Smooth muscle cell (in vitro differentiated cells): ENCODE data around the gene CRKL. TPM values are rescaled to one million over a fixed set of nuclear protein-coding genes. Genes with fewer than 3 reads are reported as not detected.

Source experiments
- DNase-seq: peaks from one replicate; lab custom pipeline; 2025; ENCODE audit not compliant: unreplicated experiment; lab: John Stamatoyannopoulos, UW
- H2AFZ ChIP-seq: fragments of 200-600 bp; sonication (generic); 2 replicates; pipeline ENCODE4 v1.6.0; 2016; ENCODE audit warnings: antibody characterized with exemption, low read depth, mild to moderate bottlenecking
- H3F3A ChIP-seq: fragments of 200-600 bp; sonication (generic); 2 replicates; pipeline ENCODE4 v1.6.0; 2017; ENCODE audit warnings: antibody characterized with exemption, low read depth
- H3K27ac ChIP-seq: fragments of 200-600 bp; sonication (generic); 2 replicates; pipeline ENCODE4 v1.5.1; 2016; ENCODE audit warnings: low read depth, mild to moderate bottlenecking
- H3K27me3 ChIP-seq: fragments of 200-600 bp; sonication (generic); 2 replicates; pipeline ENCODE4 v1.6.1; 2016; ENCODE audit warnings: low read depth, mild to moderate bottlenecking
- H3K36me3 ChIP-seq: fragments of 200-600 bp; sonication (generic); 2 replicates; pipeline ENCODE4 v1.5.1; 2016; ENCODE audit warnings: low read depth
- H3K4me1 ChIP-seq: fragments of 200-600 bp; sonication (generic); 2 replicates; pipeline ENCODE4 v1.5.1; 2016; ENCODE audit warnings: low read depth
- H3K4me2 ChIP-seq: fragments of 200-600 bp; sonication (generic); 2 replicates; pipeline ENCODE4 v1.6.0; 2016; ENCODE audit warnings: mild to moderate bottlenecking
- H3K4me3 ChIP-seq: fragments of 200-600 bp; sonication (generic); 2 replicates; pipeline ENCODE4 v1.5.1; 2016; ENCODE audit warnings: mild to moderate bottlenecking
- H3K79me2 ChIP-seq: fragments of 200-600 bp; sonication (generic); 2 replicates; pipeline ENCODE4 v1.6.0; 2016; ENCODE audit warnings: low read depth, mild to moderate bottlenecking
- H3K9ac ChIP-seq: fragments of 200-600 bp; sonication (generic); 2 replicates; pipeline ENCODE4 v1.6.0; 2016; ENCODE audit warnings: low read depth
- H3K9me3 ChIP-seq: fragments of 200-600 bp; sonication (generic); replicated peaks from 2 replicates; pipeline ENCODE4 v1.5.1; 2016; ENCODE audit warnings: low read depth
- H4K20me1 ChIP-seq: fragments of 200-600 bp; sonication (generic); 2 replicates; pipeline ENCODE4 v1.6.0; 2016; ENCODE audit warnings: low read depth
- WGBS: methylation state at CpG from one replicate; pipeline ENCODE4 v1.1.7; 2016; ENCODE audit warnings: low lambda C conversion rate; 5-methylcytosine and 5-hydroxymethylcytosine counted together
- polyA plus RNA-seq: library from polyadenylated mRNA; unstranded; fragments of >200 nt; fragmentation: Nextera tagmentation; extraction: Ambion mirVana; gene quantifications from 2 replicates; pipeline ENCODE4 v1.2.1, GENCODE V29; 2016
- total RNA-seq: library from RNA; depleted of rRNA; stranded (reverse); fragments of >200 nt; gene quantifications from 2 replicates; pipeline ENCODE4 v1.2.3, GENCODE V29; 2014
- TF ChIP-seq, protein P1 (sequence below): fragments of 200-600 bp; sonication (generic); IDR thresholded peaks from 2 replicates; pipeline ENCODE4 v1.5.1; 2017; ENCODE audit warnings: borderline replicate concordance, mild to moderate bottlenecking, antibody characterized with exemption; ENCODE audit not compliant: insufficient read depth, poor library complexity, severe bottlenecking

The CRKL gene
- total and polyA plus RNA-seq, 2 experiments from 2014 or later: 26.6 to 40.9 TPM

DNA sequence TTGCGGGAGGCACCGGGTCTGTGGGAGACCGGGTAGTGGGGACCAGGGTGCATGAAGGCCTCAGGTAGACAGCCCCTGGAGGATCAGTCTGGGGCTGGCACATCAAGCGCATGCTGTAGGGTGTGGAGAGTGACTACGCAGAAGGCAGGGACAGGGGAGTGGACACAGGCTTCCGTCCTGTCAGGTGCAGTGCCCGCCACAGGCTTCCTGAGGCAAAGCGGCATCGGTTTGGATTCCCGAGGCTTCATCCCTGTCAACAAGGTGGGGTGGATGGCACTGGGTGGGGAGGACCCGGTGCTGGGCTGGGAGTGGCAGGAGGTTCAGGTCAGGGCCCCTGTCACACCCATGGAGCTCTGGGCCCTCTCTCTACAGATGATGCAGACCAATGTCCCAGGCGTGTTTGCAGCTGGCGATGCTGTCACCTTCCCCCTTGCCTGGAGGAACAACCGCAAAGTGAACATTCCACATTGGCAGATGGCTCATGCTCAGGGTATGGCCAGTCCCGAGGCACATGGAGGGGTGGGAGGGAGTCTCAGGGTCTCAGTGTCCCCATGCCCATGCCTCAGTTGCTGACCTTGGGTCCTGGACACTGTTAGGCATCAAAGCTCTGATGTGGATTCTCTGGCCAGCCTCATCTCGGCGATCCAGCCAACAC lies 60.4 kb downstream of the CRKL start:
- H3K79me2 ChIP-seq: peaks cover 4% of the 10 kb centered on the region
- no peak overlapping the region for H3K27ac ChIP-seq
- 94% methylated on average over 17 of the region's 17 CpGs for WGBS
- no peaks in the 10 kb centered on the region for H4K20me1 ChIP-seq
- H3K4me3 ChIP-seq: no peak overlapping the region
- DNase-seq: no peak
- no peaks in the 10 kb centered on the region for H3K36me3 ChIP-seq
- H3K27me3 ChIP-seq: no peaks in the 10 kb centered on the region
- TF ChIP-seq, protein P1, sequence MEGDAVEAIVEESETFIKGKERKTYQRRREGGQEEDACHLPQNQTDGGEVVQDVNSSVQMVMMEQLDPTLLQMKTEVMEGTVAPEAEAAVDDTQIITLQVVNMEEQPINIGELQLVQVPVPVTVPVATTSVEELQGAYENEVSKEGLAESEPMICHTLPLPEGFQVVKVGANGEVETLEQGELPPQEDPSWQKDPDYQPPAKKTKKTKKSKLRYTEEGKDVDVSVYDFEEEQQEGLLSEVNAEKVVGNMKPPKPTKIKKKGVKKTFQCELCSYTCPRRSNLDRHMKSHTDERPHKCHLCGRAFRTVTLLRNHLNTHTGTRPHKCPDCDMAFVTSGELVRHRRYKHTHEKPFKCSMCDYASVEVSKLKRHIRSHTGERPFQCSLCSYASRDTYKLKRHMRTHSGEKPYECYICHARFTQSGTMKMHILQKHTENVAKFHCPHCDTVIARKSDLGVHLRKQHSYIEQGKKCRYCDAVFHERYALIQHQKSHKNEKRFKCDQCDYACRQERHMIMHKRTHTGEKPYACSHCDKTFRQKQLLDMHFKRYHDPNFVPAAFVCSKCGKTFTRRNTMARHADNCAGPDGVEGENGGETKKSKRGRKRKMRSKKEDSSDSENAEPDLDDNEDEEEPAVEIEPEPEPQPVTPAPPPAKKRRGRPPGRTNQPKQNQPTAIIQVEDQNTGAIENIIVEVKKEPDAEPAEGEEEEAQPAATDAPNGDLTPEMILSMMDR: no peak
- no peak overlapping the region for H2AFZ ChIP-seq
- no peak overlapping the region for H3K9ac ChIP-seq
- no peaks in the 10 kb centered on the region for H3F3A ChIP-seq
- H3K4me2 ChIP-seq: no peak overlapping the region
- no peaks in the 10 kb centered on the region for H3K9me3 ChIP-seq
- H3K4me1 ChIP-seq: peaks cover 14% of the 10 kb centered on the region

DNA sequence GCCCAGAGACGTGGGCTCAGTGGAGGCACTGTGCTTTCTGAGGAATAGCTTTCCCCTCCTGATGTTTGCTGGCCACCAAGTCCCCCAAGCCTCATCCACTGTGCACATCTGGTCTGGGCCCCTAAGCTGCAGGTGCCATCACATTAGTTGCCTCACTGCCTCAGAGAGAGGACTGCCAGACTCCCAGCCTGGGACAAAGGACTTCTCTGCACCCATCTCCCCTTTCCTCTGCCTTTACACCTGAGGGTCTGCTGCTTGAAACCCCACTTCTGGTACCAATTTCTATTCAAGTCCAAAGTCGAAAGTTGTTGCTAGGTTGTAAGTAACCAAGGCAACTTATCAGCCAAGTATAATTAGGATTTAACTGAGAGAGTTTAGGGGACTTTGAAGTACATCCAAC lies 61.2 kb downstream of the CRKL start:
- Histone ChIP-seq H3K4me1 (peaks cover 19% of the 10 kb centered on the region), H3K27me3 (no peaks in the 10 kb centered on the region), H2AFZ (no peak overlapping the region), H3K9me3 (no peaks in the 10 kb centered on the region), H3K36me3 (no peaks in the 10 kb centered on the region), H4K20me1 (no peaks in the 10 kb centered on the region), H3K27ac (no peak overlapping the region), H3K4me2 (no peak overlapping the region), H3K4me3 (no peak overlapping the region), H3K9ac (no peak overlapping the region), H3K79me2 (peaks cover 12% of the 10 kb centered on the region), H3F3A (no peaks in the 10 kb centered on the region)
- WGBS: 95% methylated on average over 2 of the region's 2 CpGs
- TF ChIP-seq, protein P1: no peak
- no peak for DNase-seq

DNA sequence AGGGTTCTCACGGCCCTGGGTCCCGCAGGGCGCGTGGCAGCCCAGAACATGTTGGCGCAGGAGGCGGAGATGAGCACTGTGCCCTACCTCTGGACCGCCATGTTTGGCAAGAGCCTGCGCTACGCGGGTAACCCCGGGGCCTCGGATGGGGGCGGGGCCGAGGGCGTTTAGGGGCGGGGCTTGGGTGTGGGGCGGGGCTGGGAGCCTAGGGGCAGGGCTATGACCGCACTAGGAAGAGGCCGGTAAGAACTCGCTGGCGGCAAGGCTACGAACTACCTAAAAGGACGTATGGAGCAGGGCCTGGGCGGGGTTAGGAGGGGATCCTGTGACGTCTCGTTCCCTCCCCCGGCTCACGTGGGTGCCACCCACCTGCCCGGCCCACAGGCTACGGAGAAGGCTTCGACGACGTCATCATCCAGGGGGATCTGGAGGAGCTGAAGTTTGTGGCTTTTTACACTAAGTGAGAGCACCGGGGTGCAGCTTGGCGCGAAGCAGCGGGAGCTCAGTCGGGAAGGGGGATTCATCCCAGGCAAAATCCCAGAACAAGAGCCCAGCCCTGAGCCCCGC lies 62.1 kb downstream of the CRKL start:
- no peak overlapping the region for H2AFZ ChIP-seq
- no peak overlapping the region for H3K9ac ChIP-seq
- WGBS: 8% methylated on average over 19 of the region's 39 CpGs
- no peaks in the 10 kb centered on the region for H3F3A ChIP-seq
- H3K36me3 ChIP-seq: no peaks in the 10 kb centered on the region
- peaks cover 19% of the 10 kb centered on the region for H3K4me1 ChIP-seq
- H3K79me2 ChIP-seq: peaks cover 18% of the 10 kb centered on the region
- no peaks in the 10 kb centered on the region for H3K9me3 ChIP-seq
- peak overlapping the region; percentile 6 for H3K4me3 ChIP-seq
- H4K20me1 ChIP-seq: no peaks in the 10 kb centered on the region
- H3K4me2 ChIP-seq: peak overlapping the region; percentile 74
- no peaks in the 10 kb centered on the region for H3K27me3 ChIP-seq
- TF ChIP-seq, protein P1: no peak
- H3K27ac ChIP-seq: no peak overlapping the region
- peak; percentile 20 for DNase-seq
